K562 (cell line): ENCODE data around the gene CFAP298. TPM values are rescaled to one million over a fixed set of nuclear protein-coding genes. Genes with fewer than 3 reads are reported as not detected.

Experiments
- ATAC-seq: fragments of 200-7000 bp; cut with Tn5 transposase; 3 replicates; pipeline ENCODE4 v1.9.1; 2020; ENCODE audit warnings: moderate library complexity
- BruUV-seq: library from RNA; stranded (reverse); fragments of 400-500 nt; replicated peaks from 2 replicates; lab custom pipeline; 2021; lab: Mats Ljungman, UMichigan
- CTCF ChIA-PET: fragments of 300-600 bp; formaldehyde crosslinking; extraction: SDS; loops from one replicate; lab custom pipeline; 2021; ENCODE audit warnings: low intra/inter-chr PET ratio; lab: Yijun Ruan, JAX
- POLR2A ChIA-PET: fragments of 300-600, 350-650 bp; sonication (Branson Sonifier 250); formaldehyde crosslinking; extraction: SDS; loops from one replicate; lab custom pipeline; 2021; ENCODE audit warnings: antibody characterized with exemption, inconsistent platforms; lab: Yijun Ruan, JAX
- DNase-seq, 4 experiments: peaks; one replicate each; pipeline versions ENCODE4 v3.0.0 to v3.0.0-alpha.2; 2011 to 2018; ENCODE audit warnings: low spot score in 3 of 4, mixed read lengths in 3 of 4; ENCODE audit errors: extremely low read depth in 1 of 4
- FAIRE-seq: peaks from 2 replicates; lab custom pipeline; 2011; peaks lifted over from hg19 to GRCh38; lab: Jason Lieb, UNC
- H2AFZ ChIP-seq: 2 replicates; pipeline ENCODE4 v1.6.0; 2011; ENCODE audit warnings: low read depth, low read length, control low read depth, inconsistent platforms
- H3K27ac ChIP-seq: fragments of 200-600 bp; 3 replicates; pipeline ENCODE4 v1.8.0; 2011; ENCODE audit warnings: low read depth, mild to moderate bottlenecking, control low read depth, inconsistent platforms, low read length, moderate library complexity, mixed read lengths; ENCODE audit errors: extremely low read depth
- H3K27me3 ChIP-seq, 2 experiments: fragments of 300-600 bp in 1 of 2; 2 replicates in 1 of 2; 3 replicates in 1 of 2; pipeline versions ENCODE4 v1.6.0 to v1.8.0; 2011; ENCODE audit warnings: inconsistent platforms in 2 of 2, low read length in 2 of 2, mild to moderate bottlenecking in 1 of 2, mixed read lengths in 1 of 2, moderate library complexity in 1 of 2; ENCODE audit not compliant: control insufficient read depth in 2 of 2, insufficient read depth in 2 of 2
- H3K36me3 ChIP-seq: fragments of 300-600 bp; 3 replicates; pipeline ENCODE4 v1.8.0; 2011; ENCODE audit warnings: mild to moderate bottlenecking, low read length, inconsistent platforms; ENCODE audit not compliant: control insufficient read depth, insufficient read depth
- H3K4me1 ChIP-seq, 2 experiments: fragments of 200-600 bp in 1 of 2; replicated peaks in 1 of 2; 2 replicates in 1 of 2; 3 replicates in 1 of 2; pipeline versions ENCODE4 v1.5.1 to v1.8.0; 2011; ENCODE audit warnings: inconsistent platforms in 2 of 2, low read length in 2 of 2, mild to moderate bottlenecking in 1 of 2, mixed read lengths in 1 of 2, moderate library complexity in 1 of 2; ENCODE audit not compliant: control insufficient read depth in 2 of 2, insufficient read depth in 2 of 2
- H3K4me2 ChIP-seq: 2 replicates; pipeline ENCODE4 v1.6.1; 2011; ENCODE audit warnings: low read length, control low read depth, inconsistent platforms, mixed read lengths; ENCODE audit not compliant: insufficient read depth
- H3K4me3 ChIP-seq: fragments of 200-600 bp; sonication (generic), shearing (Covaris generic); 2 replicates; pipeline ENCODE4 v1.5.1; 2016; ENCODE audit warnings: control low read depth, inconsistent platforms
- H3K79me2 ChIP-seq: fragments of 200-600 bp; 3 replicates; pipeline ENCODE4 v1.8.0; 2011; ENCODE audit warnings: low read length, inconsistent platforms; ENCODE audit not compliant: control insufficient read depth, insufficient read depth
- H3K9ac ChIP-seq, 2 experiments: 2 replicates each; pipeline versions ENCODE4 v1.6.0 to v1.6.1; 2011; ENCODE audit warnings: low read depth in 2 of 2, low read length in 2 of 2, control low read depth in 1 of 2, inconsistent platforms in 1 of 2, mild to moderate bottlenecking in 1 of 2, mixed read lengths in 1 of 2; ENCODE audit not compliant: insufficient read depth in 1 of 2
- H3K9me1 ChIP-seq: one replicate; pipeline ENCODE4 v1.6.0; 2011; ENCODE audit warnings: inconsistent platforms, mild to moderate bottlenecking, low read length, moderate library complexity; ENCODE audit not compliant: control insufficient read depth, insufficient read depth
- H3K9me3 ChIP-seq: replicated peaks from 2 replicates; pipeline ENCODE4 v1.5.1; 2011; ENCODE audit warnings: low read depth, low read length, inconsistent platforms; ENCODE audit not compliant: control insufficient read depth, insufficient read depth
- H4K20me1 ChIP-seq: replicated peaks from 2 replicates; pipeline ENCODE4 v1.6.1; 2011; ENCODE audit warnings: low read length, inconsistent platforms, mixed read lengths; ENCODE audit not compliant: control insufficient read depth, insufficient read depth
- HLTF ChIP-seq: fragments of 450-650 bp; IDR thresholded peaks from 2 replicates; pipeline ENCODE4 v1.6.1; 2016
- WGBS: fragments of 100-300 bp; shearing (Covaris generic); methylation state at CpG from one replicate; pipeline ENCODE4 v1.1.6; 2016; ENCODE audit warnings: low coverage, mixed read lengths; ENCODE audit not compliant: insufficient coverage; ENCODE audit errors: missing lambda C conversion rate; 5-methylcytosine and 5-hydroxymethylcytosine counted together
- in situ Hi-C: fragments of 300-500 bp; cut with MboI; formaldehyde crosslinking; loops from 4 replicates; pipeline ENCODE4 v1.15.0; 2018; ENCODE audit warnings: inconsistent platforms, mixed read lengths
- intact Hi-C: fragments of 100-400 bp; cut with micrococcal nuclease; formaldehyde crosslinking; loops from 2 replicates; pipeline ENCODE4 v1.14.2; 2022
- polyA plus RNA-seq, 8 experiments: library from polyadenylated mRNA; depleted of rRNA in 4 of 8; stranded (reverse) in 5 of 8; unstranded in 3 of 8; fragments of >200 nt; fragmentation: Nextera tagmentation in 2 of 8; fragmentation: Illumina TruSeq in 1 of 8; extraction: Ambion mirVana in 2 of 8; extraction: Trizol in 1 of 8; gene quantifications; 2 replicates each; pipeline versions ENCODE4 v1.2.1 to v1.2.3, GENCODE V29; 2011 to 2014; ENCODE audit warnings: inconsistent platforms in 1 of 8, missing spikeins in 1 of 8
- total RNA-seq, 7 experiments: library from RNA; depleted of rRNA in 6 of 7; stranded (reverse); fragments of >200 nt in 6 of 7; fragmentation: Illumina TruSeq in 2 of 7; extraction: Trizol in 2 of 7; gene quantifications; 2 replicates each; pipeline versions ENCODE4 v1.2.1 to v1.2.3, GENCODE V29; 2011 to 2021; ENCODE audit warnings: low replicate concordance in 1 of 7
- TF ChIP-seq, protein P1 (sequence below): IDR thresholded peaks from 2 replicates; pipeline ENCODE4 v1.6.1; 2016; ENCODE audit warnings: missing genetic modification characterization, missing compliant biosample characterization
- TF ChIP-seq, protein P2 (sequence below): fragments of 150-350 bp; IDR thresholded peaks from 2 replicates; pipeline ENCODE4 v1.6.1; 2014; ENCODE audit warnings: low read depth, mild to moderate bottlenecking, low read length, borderline replicate concordance
- TF ChIP-seq, protein P3 (sequence below): fragments of 450-650 bp; formaldehyde crosslinking; IDR thresholded peaks from 2 replicates; pipeline ENCODE4 v1.4.0; 2022; ENCODE audit warnings: missing genetic modification characterization

CFAP298 gene
- total and polyA plus RNA-seq, 9 of the 15 experiments (the other 6 are each of a cell fraction or from before 2014, with no cell fraction given): 31.4 to 178 (median 89.7) TPM

DNA sequence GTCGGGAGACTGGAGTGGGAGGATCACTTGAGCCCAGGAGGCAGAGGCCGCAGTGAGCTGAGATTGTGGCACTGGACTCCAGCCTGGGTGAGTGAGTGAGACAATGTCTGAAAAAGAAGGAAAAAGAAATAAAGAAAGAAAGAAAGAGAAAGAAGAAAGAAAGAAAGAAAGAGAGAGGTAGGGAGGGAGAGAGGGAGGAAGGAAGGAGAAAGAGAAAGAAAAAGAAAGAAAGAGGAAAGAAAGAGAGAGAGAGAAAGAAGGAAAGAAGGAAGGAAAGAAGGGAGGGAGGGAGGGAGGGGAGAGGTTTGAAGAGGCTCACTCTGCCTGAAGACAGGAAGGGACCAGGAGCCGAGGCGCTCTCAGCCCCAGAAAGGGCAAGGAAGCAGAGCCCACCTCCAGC lies 22.0 kb downstream of the CFAP298 start:
- H3K27ac ChIP-seq: no peak overlapping the region
- no peaks in the 10 kb centered on the region; the same call in 2 of the 3 replicates for H3K36me3 ChIP-seq
- H3K4me2 ChIP-seq: no peak overlapping the region
- intact Hi-C loops: no loop called here
- in situ Hi-C loops: no loop called here
- no peak overlapping the region for H3K4me3 ChIP-seq
- H3K27me3 ChIP-seq: no peaks in the 10 kb centered on the region; a peak in 2 of 5 replicates
- no peaks in the 10 kb centered on the region for H4K20me1 ChIP-seq
- no peak for ATAC-seq
- no peaks in the 10 kb centered on the region for H3K79me2 ChIP-seq
- ChIA-PET POLR2A (interaction anchor here (0.9 to 1.0 kb wide), 2 partner anchors 10 to 11 kb away, joined by 3 read pairs; no protein-coding TSS in a partner anchor), CTCF (no interaction called here)
- no TSS peak for BruUV-seq
- H2AFZ ChIP-seq: peak overlapping the region; percentile 7; the same call in 1 of the 2 replicates
- no peaks in the 10 kb centered on the region for H3K9me1 ChIP-seq
- peaks cover 10 to 15% of the 10 kb centered on the region in 2 experiments; a peak in 4 of 5 replicates for H3K4me1 ChIP-seq
- FAIRE-seq: no peak
- H3K9me3 ChIP-seq: no peaks in the 10 kb centered on the region
- 37% methylated on average over 4 of the region's 4 CpGs for WGBS
- DNase-seq: no peak
- 0 out of 2 replicates have a peak, but pooled peaks have one; percentile 21 for TF ChIP-seq HLTF
- TF ChIP-seq, protein P1, sequence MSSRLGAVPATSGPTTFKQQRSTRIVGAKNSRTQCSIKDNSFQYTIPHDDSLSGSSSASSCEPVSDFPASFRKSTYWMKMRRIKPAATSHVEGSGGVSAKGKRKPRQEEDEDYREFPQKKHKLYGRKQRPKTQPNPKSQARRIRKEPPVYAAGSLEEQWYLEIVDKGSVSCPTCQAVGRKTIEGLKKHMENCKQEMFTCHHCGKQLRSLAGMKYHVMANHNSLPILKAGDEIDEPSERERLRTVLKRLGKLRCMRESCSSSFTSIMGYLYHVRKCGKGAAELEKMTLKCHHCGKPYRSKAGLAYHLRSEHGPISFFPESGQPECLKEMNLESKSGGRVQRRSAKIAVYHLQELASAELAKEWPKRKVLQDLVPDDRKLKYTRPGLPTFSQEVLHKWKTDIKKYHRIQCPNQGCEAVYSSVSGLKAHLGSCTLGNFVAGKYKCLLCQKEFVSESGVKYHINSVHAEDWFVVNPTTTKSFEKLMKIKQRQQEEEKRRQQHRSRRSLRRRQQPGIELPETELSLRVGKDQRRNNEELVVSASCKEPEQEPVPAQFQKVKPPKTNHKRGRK (tag): peak; percentile 88
- TF ChIP-seq, protein P2, sequence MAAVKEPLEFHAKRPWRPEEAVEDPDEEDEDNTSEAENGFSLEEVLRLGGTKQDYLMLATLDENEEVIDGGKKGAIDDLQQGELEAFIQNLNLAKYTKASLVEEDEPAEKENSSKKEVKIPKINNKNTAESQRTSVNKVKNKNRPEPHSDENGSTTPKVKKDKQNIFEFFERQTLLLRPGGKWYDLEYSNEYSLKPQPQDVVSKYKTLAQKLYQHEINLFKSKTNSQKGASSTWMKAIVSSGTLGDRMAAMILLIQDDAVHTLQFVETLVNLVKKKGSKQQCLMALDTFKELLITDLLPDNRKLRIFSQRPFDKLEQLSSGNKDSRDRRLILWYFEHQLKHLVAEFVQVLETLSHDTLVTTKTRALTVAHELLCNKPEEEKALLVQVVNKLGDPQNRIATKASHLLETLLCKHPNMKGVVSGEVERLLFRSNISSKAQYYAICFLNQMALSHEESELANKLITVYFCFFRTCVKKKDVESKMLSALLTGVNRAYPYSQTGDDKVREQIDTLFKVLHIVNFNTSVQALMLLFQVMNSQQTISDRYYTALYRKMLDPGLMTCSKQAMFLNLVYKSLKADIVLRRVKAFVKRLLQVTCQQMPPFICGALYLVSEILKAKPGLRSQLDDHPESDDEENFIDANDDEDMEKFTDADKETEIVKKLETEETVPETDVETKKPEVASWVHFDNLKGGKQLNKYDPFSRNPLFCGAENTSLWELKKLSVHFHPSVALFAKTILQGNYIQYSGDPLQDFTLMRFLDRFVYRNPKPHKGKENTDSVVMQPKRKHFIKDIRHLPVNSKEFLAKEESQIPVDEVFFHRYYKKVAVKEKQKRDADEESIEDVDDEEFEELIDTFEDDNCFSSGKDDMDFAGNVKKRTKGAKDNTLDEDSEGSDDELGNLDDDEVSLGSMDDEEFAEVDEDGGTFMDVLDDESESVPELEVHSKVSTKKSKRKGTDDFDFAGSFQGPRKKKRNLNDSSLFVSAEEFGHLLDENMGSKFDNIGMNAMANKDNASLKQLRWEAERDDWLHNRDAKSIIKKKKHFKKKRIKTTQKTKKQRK: no peak
- TF ChIP-seq, protein P3, sequence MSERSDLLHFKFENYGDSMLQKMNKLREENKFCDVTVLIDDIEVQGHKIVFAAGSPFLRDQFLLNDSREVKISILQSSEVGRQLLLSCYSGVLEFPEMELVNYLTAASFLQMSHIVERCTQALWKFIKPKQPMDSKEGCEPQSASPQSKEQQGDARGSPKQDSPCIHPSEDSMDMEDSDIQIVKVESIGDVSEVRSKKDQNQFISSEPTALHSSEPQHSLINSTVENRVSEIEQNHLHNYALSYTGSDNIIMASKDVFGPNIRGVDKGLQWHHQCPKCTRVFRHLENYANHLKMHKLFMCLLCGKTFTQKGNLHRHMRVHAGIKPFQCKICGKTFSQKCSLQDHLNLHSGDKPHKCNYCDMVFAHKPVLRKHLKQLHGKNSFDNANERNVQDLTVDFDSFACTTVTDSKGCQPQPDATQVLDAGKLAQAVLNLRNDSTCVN (CRISPR knock-in tag): peak; percentile 71; the same call in 1 of the 2 replicates
- H3K9ac ChIP-seq: no peak overlapping the region; a peak in 1 of 4 replicates
